GM21381 (cell line): Measurements from ENCODE around the gene ANXA11.

Experiments used
- ATAC-seq: cut with Tn5 transposase; IDR thresholded peaks from one replicate; pipeline ENCODE4 v1.9.1; 2021; ENCODE audit warnings: mild to moderate bottlenecking, moderate library complexity; ENCODE audit not compliant: unreplicated experiment

The ANXA11 gene

GRCh38 chr10:80167471-80168161 lies 37.7 kb downstream of the ANXA11 start:
- ATAC-seq = no peak

GRCh38 chr10:80166581-80167470 lies 38.5 kb downstream of the ANXA11 start:
- no peak for ATAC-seq

GRCh38 chr10:80165173-80165572 lies 40.2 kb downstream of the ANXA11 start:
- ATAC-seq = no peak

- ATAC-seq = no peak
Observed at GRCh38 chr10:80164596-80164995, 40.7 kb downstream of the ANXA11 start.

- no peak for ATAC-seq
Observed at GRCh38 chr10:80163741-80164341, 41.5 kb downstream of the ANXA11 start.

- no peak for ATAC-seq
Observed at GRCh38 chr10:80161321-80162083, 43.8 kb downstream of the ANXA11 start.

- no peak for ATAC-seq
Observed at GRCh38 chr10:80160361-80161320, 44.7 kb downstream of the ANXA11 start.

GRCh38 chr10:80159166-80159873 lies 46.0 kb downstream of the ANXA11 start:
- ATAC-seq = no peak

GRCh38 chr10:80158598-80159127 lies 46.7 kb downstream of the ANXA11 start:
- ATAC-seq = no peak

GRCh38 chr10:80158126-80158525 lies 47.2 kb downstream of the ANXA11 start:
- ATAC-seq = no peak

GRCh38 chr10:80157561-80157960 lies 47.8 kb downstream of the ANXA11 start:
- no peak for ATAC-seq

- no peak for ATAC-seq
Observed at GRCh38 chr10:80156216-80156615, 49.1 kb downstream of the ANXA11 start.

GRCh38 chr10:80155696-80156215 lies 49.6 kb downstream of the ANXA11 start:
- no peak for ATAC-seq

GRCh38 chr10:80154978-80155695 lies 50.2 kb downstream of the ANXA11 start:
- ATAC-seq = no peak

GRCh38 chr10:80154626-80154977 lies 50.7 kb downstream of the ANXA11 start:
- ATAC-seq = no peak

GRCh38 chr10:80153460-80153859 lies 51.9 kb downstream of the ANXA11 start:
- no peak for ATAC-seq

- ATAC-seq = no peak
Observed at GRCh38 chr10:80152820-80153219, 52.5 kb downstream of the ANXA11 start.

GRCh38 chr10:80150172-80150571 lies 55.2 kb downstream of the ANXA11 start:
- no peak for ATAC-seq
